Smooth muscle cell (in vitro differentiated cells): ENCODE data around the gene MTMR12. TPM values are rescaled to one million over a fixed set of nuclear protein-coding genes. Genes with fewer than 3 reads are reported as not detected.

Source experiments
- DNase-seq: peaks from one replicate; lab custom pipeline; 2025; ENCODE audit not compliant: unreplicated experiment; lab: John Stamatoyannopoulos, UW
- H2AFZ ChIP-seq: fragments of 200-600 bp; sonication (generic); 2 replicates; pipeline ENCODE4 v1.6.0; 2016; ENCODE audit warnings: antibody characterized with exemption, low read depth, mild to moderate bottlenecking
- H3F3A ChIP-seq: fragments of 200-600 bp; sonication (generic); 2 replicates; pipeline ENCODE4 v1.6.0; 2017; ENCODE audit warnings: antibody characterized with exemption, low read depth
- H3K27ac ChIP-seq: fragments of 200-600 bp; sonication (generic); 2 replicates; pipeline ENCODE4 v1.5.1; 2016; ENCODE audit warnings: low read depth, mild to moderate bottlenecking
- H3K27me3 ChIP-seq: fragments of 200-600 bp; sonication (generic); 2 replicates; pipeline ENCODE4 v1.6.1; 2016; ENCODE audit warnings: low read depth, mild to moderate bottlenecking
- H3K36me3 ChIP-seq: fragments of 200-600 bp; sonication (generic); 2 replicates; pipeline ENCODE4 v1.5.1; 2016; ENCODE audit warnings: low read depth
- H3K4me1 ChIP-seq: fragments of 200-600 bp; sonication (generic); 2 replicates; pipeline ENCODE4 v1.5.1; 2016; ENCODE audit warnings: low read depth
- H3K4me2 ChIP-seq: fragments of 200-600 bp; sonication (generic); 2 replicates; pipeline ENCODE4 v1.6.0; 2016; ENCODE audit warnings: mild to moderate bottlenecking
- H3K4me3 ChIP-seq: fragments of 200-600 bp; sonication (generic); 2 replicates; pipeline ENCODE4 v1.5.1; 2016; ENCODE audit warnings: mild to moderate bottlenecking
- H3K79me2 ChIP-seq: fragments of 200-600 bp; sonication (generic); 2 replicates; pipeline ENCODE4 v1.6.0; 2016; ENCODE audit warnings: low read depth, mild to moderate bottlenecking
- H3K9ac ChIP-seq: fragments of 200-600 bp; sonication (generic); 2 replicates; pipeline ENCODE4 v1.6.0; 2016; ENCODE audit warnings: low read depth
- H3K9me3 ChIP-seq: fragments of 200-600 bp; sonication (generic); replicated peaks from 2 replicates; pipeline ENCODE4 v1.5.1; 2016; ENCODE audit warnings: low read depth
- H4K20me1 ChIP-seq: fragments of 200-600 bp; sonication (generic); 2 replicates; pipeline ENCODE4 v1.6.0; 2016; ENCODE audit warnings: low read depth
- CTCF ChIP-seq: fragments of 200-600 bp; sonication (generic); IDR thresholded peaks from 2 replicates; pipeline ENCODE4 v1.5.1; 2017; ENCODE audit warnings: borderline replicate concordance, mild to moderate bottlenecking, antibody characterized with exemption; ENCODE audit not compliant: insufficient read depth, poor library complexity, severe bottlenecking
- WGBS: methylation state at CpG from one replicate; pipeline ENCODE4 v1.1.7; 2016; ENCODE audit warnings: low lambda C conversion rate; 5-methylcytosine and 5-hydroxymethylcytosine counted together
- polyA plus RNA-seq: library from polyadenylated mRNA; unstranded; fragments of >200 nt; fragmentation: Nextera tagmentation; extraction: Ambion mirVana; gene quantifications from 2 replicates; pipeline ENCODE4 v1.2.1, GENCODE V29; 2016
- total RNA-seq: library from RNA; depleted of rRNA; stranded (reverse); fragments of >200 nt; gene quantifications from 2 replicates; pipeline ENCODE4 v1.2.3, GENCODE V29; 2014

Gene MTMR12
- total and polyA plus RNA-seq, 2 experiments from 2014 or later, result 4.4 to 8.6 TPM

DNA sequence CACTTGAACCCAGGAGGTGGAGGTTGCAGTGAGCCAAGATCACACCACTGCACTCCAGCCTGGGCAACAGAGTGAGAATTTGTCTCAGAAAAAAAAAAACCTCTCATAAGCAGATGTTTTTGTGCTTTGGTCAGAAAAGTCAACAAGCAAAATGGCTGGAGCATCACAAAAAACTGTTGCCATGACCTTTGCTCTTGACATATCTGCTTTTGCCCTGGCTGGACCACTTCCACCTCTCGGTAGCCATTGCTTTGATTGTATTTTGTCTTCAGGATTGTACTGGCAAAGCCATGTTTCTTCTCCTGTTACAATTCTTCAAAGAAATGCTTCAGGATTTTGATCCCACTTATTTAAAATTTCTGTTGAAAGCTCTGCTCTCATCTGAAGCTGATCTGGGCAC lies 67.0 kb downstream of the MTMR12 start:
- H2AFZ ChIP-seq, result no peak overlapping the region
- H3K4me3 ChIP-seq, result no peak overlapping the region
- no peaks in the 10 kb centered on the region for H3K27me3 ChIP-seq
- no peaks in the 10 kb centered on the region for H4K20me1 ChIP-seq
- WGBS, result 100% methylated on average over 1 of the region's 1 CpG
- H3F3A ChIP-seq, result no peaks in the 10 kb centered on the region
- H3K9me3 ChIP-seq, result no peaks in the 10 kb centered on the region
- peaks cover 21% of the 10 kb centered on the region for H3K36me3 ChIP-seq
- no peaks in the 10 kb centered on the region for H3K4me1 ChIP-seq
- DNase-seq, result no peak
- H3K9ac ChIP-seq, result no peak overlapping the region
- no peak for TF ChIP-seq CTCF
- H3K27ac ChIP-seq, result no peak overlapping the region
- no peaks in the 10 kb centered on the region for H3K79me2 ChIP-seq
- no peak overlapping the region for H3K4me2 ChIP-seq

DNA sequence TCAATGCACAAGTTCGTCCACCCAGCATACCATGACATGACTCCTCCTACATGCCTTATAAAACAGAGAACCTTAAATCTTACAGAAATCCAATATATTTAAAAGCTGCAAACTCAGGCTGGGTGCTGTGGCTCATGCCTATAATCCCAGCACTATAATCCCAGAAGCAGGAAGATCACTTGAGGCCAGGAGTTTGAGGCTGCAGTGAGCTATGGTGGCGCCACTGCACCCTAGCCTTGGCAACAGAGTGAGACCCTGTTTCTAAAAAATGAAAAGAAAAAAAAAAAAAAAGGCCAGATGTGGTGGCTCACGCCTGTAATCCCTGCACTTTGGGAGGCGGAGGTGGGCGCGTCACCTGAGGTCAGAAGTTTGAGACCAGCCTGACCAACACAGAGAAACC lies 68.7 kb downstream of the MTMR12 start:
- Histone ChIP-seq H3K27me3 (no peaks in the 10 kb centered on the region), H3K9ac (no peak overlapping the region), H3K4me2 (no peak overlapping the region), H3K27ac (no peak overlapping the region), H3F3A (no peaks in the 10 kb centered on the region), H3K4me1 (no peaks in the 10 kb centered on the region), H3K36me3 (peaks cover 21% of the 10 kb centered on the region), H2AFZ (no peak overlapping the region), H3K79me2 (no peaks in the 10 kb centered on the region), H3K9me3 (no peaks in the 10 kb centered on the region), H3K4me3 (no peak overlapping the region), H4K20me1 (no peaks in the 10 kb centered on the region)
- WGBS, result 98% methylated on average over 6 of the region's 6 CpGs
- no peak for TF ChIP-seq CTCF
- DNase-seq, result no peak

GRCh38 chr5:32241034-32241783 lies 71.5 kb downstream of the MTMR12 start:
- H3F3A ChIP-seq, result no peaks in the 10 kb centered on the region
- H3K79me2 ChIP-seq, result no peaks in the 10 kb centered on the region
- peaks cover 5% of the 10 kb centered on the region for H3K36me3 ChIP-seq
- H4K20me1 ChIP-seq, result no peaks in the 10 kb centered on the region
- no peaks in the 10 kb centered on the region for H3K27me3 ChIP-seq
- no peak for DNase-seq
- H3K9me3 ChIP-seq, result no peaks in the 10 kb centered on the region
- no peak overlapping the region for H3K4me2 ChIP-seq
- H2AFZ ChIP-seq, result no peak overlapping the region
- no peak overlapping the region for H3K27ac ChIP-seq
- no peak for TF ChIP-seq CTCF
- H3K9ac ChIP-seq, result no peak overlapping the region
- no peaks in the 10 kb centered on the region for H3K4me1 ChIP-seq
- no peak overlapping the region for H3K4me3 ChIP-seq
- WGBS, result 98% methylated on average over 7 of the region's 7 CpGs

DNA sequence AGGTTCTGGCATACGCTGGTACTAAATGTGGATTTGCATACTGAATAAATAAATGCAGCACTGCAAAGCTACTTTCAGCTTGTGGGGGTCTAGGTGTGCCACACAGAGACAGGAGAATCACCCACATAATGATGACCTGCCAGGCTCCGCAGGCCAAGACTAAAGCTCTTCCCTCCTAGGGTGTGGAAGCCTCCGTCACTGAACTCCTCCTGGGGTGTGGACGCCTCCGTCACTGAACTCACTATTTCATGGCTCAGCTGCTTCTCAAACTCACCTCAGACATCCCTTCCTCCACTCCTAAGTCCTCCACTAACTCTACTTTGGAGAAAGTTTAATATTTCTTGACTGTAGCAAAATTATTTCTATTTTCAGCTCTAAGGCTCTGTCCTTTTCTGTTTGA lies 73.4 kb downstream of the MTMR12 start:
- Histone ChIP-seq H3K9ac (no peak overlapping the region), H3K36me3 (peaks cover 5% of the 10 kb centered on the region), H2AFZ (no peak overlapping the region), H3K27me3 (no peaks in the 10 kb centered on the region), H3K4me3 (no peak overlapping the region), H3K4me1 (no peaks in the 10 kb centered on the region), H3K79me2 (no peaks in the 10 kb centered on the region), H3F3A (no peaks in the 10 kb centered on the region), H3K27ac (no peak overlapping the region), H3K9me3 (no peaks in the 10 kb centered on the region), H4K20me1 (no peaks in the 10 kb centered on the region), H3K4me2 (no peak overlapping the region)
- 97% methylated on average over 5 of the region's 5 CpGs for WGBS
- TF ChIP-seq CTCF, result no peak
- DNase-seq, result no peak
